ENCODE data around the gene SPDYE2B.
"Not testable (repeated sequence)": the region's sequence is repeated elsewhere in the genome, so short reads cannot be mapped to it uniquely, and the experiment has no call there.

Gene SPDYE2B

DNA sequence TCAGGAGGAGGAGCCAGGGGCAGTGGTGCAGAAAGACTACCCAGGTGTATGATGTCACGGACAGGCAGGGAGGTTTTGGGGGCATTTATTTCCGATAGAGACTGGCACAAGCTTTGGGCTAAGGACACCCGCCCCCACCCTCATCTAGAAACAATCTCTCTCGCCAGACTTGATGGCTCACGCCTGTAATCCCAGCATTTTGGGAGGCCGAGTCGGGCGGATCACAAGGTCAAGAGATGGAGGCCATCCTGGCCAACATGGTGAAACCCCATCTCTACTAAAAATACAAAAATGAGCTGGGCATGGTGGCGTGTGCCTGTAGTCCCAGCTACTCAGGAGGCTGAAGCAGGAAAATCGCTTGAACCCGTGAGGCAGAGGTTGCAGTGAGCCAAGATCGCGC, 13.2 kb upstream of the SPDYE2B start:
- not testable (repeated sequence) for H3K4me3 ChIP-seq (ENCODE audit: low read depth, low read length); DNase-seq (ENCODE audit: low read depth)

DNA sequence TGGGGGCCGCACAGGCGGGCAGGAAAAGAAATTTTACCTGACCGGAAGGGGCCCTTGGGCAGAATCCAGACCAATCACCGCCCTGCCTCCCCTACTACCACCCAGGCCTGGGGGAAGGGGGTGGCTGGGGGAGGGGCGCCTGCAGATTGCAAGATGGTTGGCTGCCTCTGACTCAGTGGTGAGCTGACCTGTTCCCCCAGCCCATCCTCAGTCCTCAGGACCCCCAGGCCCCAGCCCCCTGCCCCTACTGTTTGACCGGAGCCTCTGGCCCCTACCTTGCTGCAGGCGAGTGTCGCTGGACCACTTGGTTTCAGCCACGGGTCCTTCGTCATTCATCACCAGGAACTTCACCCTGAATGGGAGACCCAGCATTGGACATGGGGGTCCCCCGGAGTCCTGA, 11.3 kb upstream of the SPDYE2B start:
- H3K4me3 ChIP-seq (ENCODE audit: low read depth, low read length); DNase-seq (ENCODE audit: low read depth): not testable (repeated sequence)

DNA sequence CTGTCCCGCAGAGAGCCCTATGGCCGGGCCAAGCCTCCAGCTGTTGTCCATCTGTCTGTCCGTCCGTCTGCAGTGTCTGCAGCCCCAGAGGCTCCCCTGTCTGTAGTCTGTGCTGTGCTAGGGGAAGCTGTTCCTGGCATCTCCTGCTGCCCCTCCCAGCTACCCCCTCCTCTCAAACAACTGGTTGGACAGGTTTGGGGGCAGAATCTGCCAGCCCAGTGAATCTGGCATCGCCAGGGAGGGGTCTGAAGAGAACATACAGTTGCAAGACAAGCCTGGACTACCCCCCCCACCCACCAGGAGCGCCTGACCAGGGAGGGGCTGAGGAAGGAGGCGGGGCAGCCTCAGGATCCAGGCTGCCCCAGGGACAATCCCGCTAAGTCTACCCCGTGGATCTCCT, 7.4 kb upstream of the SPDYE2B start, which contains the start of gene UPK3BL1:
Gene UPK3BL1, minus strand, starts transcription at position 101 of the 400 bp plus-strand sequence. Its CDS starts 50 bp downstream, at position 51.
- not testable (repeated sequence) for DNase-seq (ENCODE audit: low read depth); H3K4me3 ChIP-seq (ENCODE audit: low read depth, low read length)

DNA sequence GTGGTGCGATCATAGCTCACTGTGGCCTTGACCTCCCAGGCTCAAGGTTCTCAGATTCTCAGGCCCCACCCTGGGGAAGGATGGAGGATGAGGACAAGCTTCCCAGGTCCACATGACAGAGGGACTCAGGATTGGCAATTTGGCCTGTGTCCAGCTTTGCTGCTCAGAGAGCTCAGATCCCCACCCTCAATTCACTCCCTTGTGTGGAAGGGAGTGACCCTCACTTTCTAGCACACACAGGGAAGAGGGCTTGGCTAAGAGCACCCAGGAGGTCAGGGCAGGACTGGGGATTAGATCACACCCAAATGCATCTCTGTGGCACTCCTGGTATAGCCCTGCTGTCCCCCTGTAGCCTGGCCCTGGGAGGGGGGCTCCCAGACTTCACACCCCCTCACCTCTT, 6.7 kb upstream of the SPDYE2B start:
- not testable (repeated sequence) for H3K4me3 ChIP-seq (ENCODE audit: low read depth, low read length); DNase-seq (ENCODE audit: low read depth)

DNA sequence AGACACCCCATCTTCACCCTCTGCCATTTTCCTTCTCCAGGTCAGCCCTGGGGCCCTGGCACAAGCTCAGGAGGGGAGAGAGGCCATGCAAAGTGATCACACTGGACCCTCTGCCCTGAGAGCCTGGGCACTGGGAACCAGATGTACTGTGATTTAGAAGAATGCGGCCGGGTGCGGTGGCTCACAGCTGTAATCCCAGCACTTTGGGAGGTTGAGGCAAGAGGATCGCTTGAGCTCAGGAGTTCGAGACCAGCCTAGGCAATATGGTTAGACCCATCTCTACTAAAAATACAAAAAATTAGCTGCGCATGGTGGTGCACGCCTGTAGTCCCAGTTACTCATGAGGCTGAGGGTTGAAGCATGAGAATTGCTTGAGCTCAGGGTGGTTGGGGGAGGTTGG, 2.3 kb upstream of the SPDYE2B start:
- not testable (repeated sequence) for H3K4me3 ChIP-seq (ENCODE audit: low read depth, low read length); DNase-seq (ENCODE audit: low read depth)

DNA sequence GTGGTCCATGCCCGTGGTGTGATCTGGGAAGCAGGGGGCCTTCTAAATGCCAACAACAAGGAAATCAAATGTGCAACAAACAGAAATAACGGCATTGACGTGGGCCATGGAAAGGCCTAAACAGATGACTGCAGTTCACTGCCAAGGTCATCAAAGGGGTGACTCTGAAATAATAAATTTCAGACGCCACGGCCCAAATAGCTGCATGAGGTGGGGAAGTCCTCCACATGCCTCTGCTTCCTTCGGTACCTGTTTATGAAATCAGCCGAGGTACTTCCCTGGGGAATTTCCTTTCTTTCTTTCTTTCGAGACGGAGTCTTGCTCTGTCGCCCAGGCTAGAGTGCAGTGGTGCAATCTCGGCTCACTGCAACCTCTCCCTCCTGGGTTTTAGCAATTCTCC, 14.6 kb downstream of the SPDYE2B start:
- not testable (repeated sequence) for H3K4me3 ChIP-seq (ENCODE audit: low read depth, low read length); DNase-seq (ENCODE audit: low read depth)

GRCh38 chr7:102666850-102667249, 16.7 kb downstream of the SPDYE2B start:
- H3K4me3 ChIP-seq (ENCODE audit: low read depth, low read length); DNase-seq (ENCODE audit: low read depth): not testable (repeated sequence)

GRCh38 chr7:102667523-102667922, 17.4 kb downstream of the SPDYE2B start:
- not testable (repeated sequence) for DNase-seq (ENCODE audit: low read depth); H3K4me3 ChIP-seq (ENCODE audit: low read depth, low read length)

DNA sequence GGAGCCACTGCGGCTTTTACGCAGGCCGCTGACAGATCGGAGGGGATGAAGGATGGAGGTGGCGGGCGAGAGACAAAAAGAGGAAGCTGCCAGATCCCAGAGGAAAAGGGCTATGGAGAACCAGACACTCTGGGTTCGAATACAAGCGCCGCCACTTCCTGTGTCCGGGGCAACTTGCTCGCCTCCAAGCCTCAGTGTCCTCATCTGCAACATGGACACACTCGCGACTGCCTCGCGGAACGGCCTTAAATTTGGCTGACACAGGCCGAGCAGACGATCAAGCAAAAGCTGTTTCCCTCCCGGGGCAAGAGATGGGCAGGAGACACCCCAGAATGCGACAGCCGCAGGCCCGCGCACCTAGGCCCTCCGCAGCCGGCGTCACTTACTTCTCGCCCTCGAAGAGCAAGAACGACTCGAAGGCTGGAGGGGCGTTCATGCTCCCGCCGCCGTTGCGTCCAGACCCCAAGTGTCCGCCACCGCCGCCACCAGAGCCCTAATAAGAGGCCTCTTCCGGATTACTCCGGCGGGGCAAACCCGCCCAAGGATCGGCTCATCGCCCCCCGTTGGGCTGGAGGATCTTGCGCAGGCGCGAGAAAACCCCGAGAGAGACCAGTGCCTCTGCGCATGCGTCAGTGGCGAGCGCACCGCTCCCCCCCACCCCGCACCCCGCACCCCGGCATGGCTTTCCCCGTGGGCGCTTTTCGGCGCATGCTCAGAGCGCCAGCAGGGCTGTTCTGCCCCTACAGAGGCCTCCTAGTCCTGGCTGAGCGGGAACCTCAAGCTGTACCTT, 21.2 kb downstream of the SPDYE2B start, which contains the start of gene POLR2J2:
Gene POLR2J2, minus strand, starts transcription at position 498 of the 790 bp plus-strand sequence. Its CDS starts 62 bp downstream, at position 436.
- TF ChIP-seq, protein P1, sequence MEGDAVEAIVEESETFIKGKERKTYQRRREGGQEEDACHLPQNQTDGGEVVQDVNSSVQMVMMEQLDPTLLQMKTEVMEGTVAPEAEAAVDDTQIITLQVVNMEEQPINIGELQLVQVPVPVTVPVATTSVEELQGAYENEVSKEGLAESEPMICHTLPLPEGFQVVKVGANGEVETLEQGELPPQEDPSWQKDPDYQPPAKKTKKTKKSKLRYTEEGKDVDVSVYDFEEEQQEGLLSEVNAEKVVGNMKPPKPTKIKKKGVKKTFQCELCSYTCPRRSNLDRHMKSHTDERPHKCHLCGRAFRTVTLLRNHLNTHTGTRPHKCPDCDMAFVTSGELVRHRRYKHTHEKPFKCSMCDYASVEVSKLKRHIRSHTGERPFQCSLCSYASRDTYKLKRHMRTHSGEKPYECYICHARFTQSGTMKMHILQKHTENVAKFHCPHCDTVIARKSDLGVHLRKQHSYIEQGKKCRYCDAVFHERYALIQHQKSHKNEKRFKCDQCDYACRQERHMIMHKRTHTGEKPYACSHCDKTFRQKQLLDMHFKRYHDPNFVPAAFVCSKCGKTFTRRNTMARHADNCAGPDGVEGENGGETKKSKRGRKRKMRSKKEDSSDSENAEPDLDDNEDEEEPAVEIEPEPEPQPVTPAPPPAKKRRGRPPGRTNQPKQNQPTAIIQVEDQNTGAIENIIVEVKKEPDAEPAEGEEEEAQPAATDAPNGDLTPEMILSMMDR (IDR thresholded peaks at IDR 0.05; ENCODE audit: low read depth, low read length, missing control alignments), result peak; percentile 13
- DNase-seq (ENCODE audit: low read depth), result peak; percentile 57
- peak within 1 kb of the TSS; percentile 59 for H3K4me3 ChIP-seq (ENCODE audit: low read depth, low read length)

DNA sequence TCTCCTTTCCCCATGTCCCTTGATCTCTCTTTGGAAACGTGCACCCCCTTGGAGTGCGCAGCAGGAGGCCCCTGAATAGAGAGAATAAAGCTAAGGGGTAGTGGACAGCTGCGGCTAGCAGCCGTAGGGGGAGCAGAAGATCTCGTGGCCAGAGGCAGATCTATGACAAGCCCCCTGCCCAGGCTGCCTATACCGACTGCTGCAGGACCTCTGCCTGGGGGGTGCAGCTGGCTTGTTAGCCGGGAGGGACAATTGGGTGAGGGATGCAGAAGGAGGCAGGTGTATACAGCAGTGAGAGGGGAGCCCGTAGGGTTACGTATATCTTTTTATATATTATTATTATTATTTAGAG, 21.8 kb downstream of the SPDYE2B start:
- not testable (repeated sequence) for H3K4me3 ChIP-seq (ENCODE audit: low read depth, low read length); DNase-seq (ENCODE audit: low read depth)

DNA sequence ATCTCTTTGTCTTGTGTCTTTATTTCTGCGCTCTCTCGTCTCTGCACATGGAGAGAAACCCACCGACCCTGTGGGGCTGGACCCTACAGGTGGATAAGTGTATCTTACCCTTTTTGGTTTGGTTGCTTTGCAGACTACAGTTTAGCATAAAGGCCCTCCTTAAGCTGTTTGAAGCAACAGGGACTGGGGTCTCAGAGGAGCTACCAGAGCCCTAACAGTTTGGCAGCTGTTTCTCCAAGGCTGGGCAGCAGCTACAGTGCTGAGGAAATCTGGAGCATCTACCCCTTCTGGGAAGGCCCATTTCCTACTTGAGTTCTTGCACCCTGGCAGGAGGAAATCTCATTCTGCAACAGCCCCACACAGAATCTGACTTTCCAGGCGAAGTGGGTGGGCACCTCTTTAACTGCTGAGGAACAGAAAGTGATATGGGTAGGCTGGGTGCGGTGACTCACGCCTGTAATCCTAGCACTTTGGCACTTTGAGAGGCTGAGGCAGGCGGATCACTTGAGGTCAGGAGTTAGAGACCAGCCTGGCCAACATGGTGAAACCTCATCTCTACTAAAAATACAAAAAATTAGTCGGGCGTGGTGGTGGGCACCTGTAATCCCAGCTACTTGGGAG, 23.4 kb downstream of the SPDYE2B start:
- DNase-seq (ENCODE audit: low read depth); H3K4me3 ChIP-seq (ENCODE audit: low read depth, low read length): not testable (repeated sequence)

DNA sequence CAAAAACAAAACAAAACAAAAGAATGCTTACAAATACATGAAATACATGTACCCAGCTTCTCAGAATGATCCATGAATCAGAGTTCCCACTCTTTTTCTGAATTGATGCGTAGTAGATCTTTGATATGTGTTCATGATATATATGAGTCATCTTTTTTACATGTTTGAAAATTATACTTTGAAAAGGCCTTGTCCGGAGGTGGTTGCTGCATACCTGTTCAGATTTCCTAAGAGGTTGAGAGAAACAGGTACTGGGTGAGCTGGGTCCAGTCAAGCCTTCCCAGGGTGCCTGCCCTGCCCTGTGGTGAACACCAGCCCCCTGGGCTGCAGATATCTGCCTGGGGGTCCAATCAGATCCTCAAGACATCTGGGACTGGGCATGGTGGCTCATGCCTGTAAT, 25.4 kb downstream of the SPDYE2B start:
- not testable (repeated sequence) for H3K4me3 ChIP-seq (ENCODE audit: low read depth, low read length); DNase-seq (ENCODE audit: low read depth)

DNA sequence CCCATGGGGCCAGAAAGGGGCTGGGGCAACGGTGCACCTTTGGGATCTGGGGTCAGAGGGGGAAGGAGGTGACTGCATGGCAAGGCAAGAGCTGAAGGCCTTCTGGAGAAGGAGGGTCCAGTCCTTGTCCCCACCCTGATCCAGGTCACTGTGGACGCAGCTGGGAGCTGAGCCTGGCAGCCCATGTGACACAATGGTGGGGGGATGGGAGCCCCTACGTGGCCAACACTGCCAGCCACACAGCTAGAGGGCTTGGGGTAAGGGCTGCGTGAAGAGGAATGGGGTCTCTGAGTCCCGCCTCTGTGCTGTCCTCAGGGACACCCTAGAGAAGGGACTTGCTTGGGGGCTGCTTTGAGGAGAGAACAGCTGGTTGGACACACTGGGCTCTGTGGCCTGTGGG, 30.7 kb downstream of the SPDYE2B start:
- H3K4me3 ChIP-seq (ENCODE audit: low read depth, low read length); DNase-seq (ENCODE audit: low read depth): not testable (repeated sequence)

DNA sequence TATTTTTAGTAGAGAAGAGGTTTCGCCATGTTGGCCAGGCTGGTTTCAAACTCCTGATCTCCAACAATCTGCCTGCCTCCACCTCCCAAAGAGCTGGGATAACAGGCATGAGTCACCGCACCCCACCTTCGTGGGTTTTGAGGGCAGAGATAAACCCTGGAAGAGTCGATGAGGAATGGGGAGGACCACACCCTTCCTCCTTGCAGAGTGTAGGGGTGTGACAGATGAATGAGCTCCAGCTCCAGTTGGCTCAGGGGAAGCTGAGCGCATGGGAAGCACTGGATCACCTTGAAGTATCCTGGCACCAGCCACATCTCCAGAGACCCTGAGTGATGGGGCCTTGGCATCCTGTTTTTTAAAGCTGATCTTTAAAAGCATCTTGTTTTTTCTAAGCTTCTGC, 32.4 kb downstream of the SPDYE2B start:
- H3K4me3 ChIP-seq (ENCODE audit: low read depth, low read length); DNase-seq (ENCODE audit: low read depth): not testable (repeated sequence)

DNA sequence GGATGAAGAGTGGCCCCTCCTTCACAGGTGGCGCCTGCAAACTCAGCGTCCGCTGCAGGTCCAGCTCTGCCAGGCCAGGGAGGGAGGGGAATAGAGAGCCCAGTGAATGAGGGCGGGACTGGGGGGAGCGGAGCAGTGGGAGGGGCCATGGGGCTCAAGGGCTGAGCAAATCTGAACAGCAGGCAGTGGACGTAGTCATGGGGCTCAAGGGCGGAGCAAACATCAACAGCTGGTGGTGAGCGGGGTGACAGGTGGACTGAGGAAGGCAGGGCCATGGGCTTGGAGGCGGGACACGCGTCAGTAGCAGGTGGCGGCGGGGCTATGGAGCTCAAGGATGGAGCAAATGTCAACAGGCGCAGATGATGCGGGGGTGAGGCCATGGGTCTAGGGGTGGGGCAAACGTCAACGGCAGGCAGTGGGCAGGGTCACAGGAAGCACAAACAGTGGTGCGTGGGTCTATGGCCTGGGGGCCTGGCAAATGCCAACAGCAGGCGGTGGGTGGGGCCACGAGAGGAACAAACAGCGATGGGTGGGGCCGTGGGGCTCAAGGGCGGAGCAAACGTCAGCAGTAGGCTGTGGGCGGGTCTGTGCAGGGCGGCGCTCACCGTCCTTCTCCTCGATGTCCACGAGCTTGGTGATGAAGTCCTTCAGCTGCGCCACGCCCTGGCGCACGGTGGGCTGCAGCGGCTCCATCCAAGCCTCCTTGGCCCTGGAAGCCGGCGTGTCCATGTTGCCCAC, 38.3 kb downstream of the SPDYE2B start:
- H3K4me3 ChIP-seq (ENCODE audit: low read depth, low read length), result not testable (repeated sequence)

DNA sequence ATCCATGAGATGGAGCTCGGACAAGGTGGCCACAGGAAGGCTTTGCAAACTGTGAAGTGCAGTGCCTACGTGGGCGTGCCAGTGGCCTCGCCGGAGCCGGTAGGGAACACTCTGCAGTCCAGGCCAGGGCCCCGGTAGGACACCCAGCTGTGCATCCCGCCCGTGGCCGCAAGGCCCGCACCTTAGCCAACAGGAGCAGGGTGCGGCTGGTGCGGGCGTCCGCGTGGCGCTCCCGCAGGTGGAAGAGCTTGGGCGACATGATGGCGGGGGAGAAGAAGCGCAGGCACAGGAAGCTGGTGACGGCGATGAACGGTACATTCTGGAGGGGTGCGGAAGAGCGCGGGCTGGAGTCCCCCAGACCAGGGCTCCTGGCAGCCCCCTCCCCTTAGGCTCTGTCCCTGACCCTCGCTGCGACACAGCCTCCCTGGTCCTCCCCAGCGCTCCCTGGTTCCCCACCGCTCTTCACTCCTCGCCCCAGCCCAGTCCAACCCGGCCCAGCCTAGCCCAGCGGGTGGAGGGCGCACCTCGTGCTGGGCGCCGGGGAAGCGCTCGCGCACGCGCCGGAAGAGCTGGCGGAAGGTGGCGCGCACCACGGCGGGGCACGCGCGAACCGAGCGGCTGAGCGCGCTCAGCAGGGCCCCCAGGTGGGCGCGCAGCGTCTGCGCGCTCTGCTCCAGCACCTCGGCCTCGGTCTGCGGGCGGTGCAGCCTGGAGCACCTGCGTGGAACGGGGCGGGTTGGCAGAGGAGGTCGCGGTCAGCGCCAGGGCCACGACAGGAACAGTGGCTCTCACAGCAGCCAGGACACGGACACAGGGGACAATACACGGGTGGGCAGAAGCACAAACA, 39.5 kb downstream of the SPDYE2B start:
- not testable (repeated sequence) for DNase-seq (ENCODE audit: low read depth)
- H3K4me3 ChIP-seq (ENCODE audit: low read depth, low read length), result peak overlapping the region; percentile 39

More for the DNA sequence above, 38.3 kb downstream of the SPDYE2B start:
- not testable (repeated sequence) for DNase-seq (ENCODE audit: low read depth)

- not testable (repeated sequence) for DNase-seq (ENCODE audit: low read depth); H3K4me3 ChIP-seq (ENCODE audit: low read depth, low read length)
These were observed 40.5 kb downstream of the SPDYE2B start for GRCh38 chr7:102690602-102691001.
